H4 (cell line): Measurements from ENCODE around the gene PRKG1. TPM values are rescaled to one million over a fixed set of nuclear protein-coding genes. Genes with fewer than 3 reads are reported as not detected.
"Not testable (repeated sequence)": the region's sequence is repeated elsewhere in the genome, so short reads cannot be mapped to it uniquely, and the experiment has no call there.

Experiments
- DNase-seq: peaks from one replicate; pipeline ENCODE4 v3.0.0-alpha.2; 2015; ENCODE audit warnings: low spot score
- total RNA-seq: library from RNA; depleted of rRNA; stranded (reverse); fragments of >200 nt; shearing (Covaris generic); gene quantifications from 2 replicates; pipeline ENCODE4 v1.2.3, GENCODE V29; 2014

The PRKG1 gene
- total RNA-seq, 1 experiment from 2014 or later, result 3.4 TPM

- peak; percentile 82 for DNase-seq
Observed at GRCh38 chr10:51224671-51225161, 150.4 kb downstream of the PRKG1 start.

DNA sequence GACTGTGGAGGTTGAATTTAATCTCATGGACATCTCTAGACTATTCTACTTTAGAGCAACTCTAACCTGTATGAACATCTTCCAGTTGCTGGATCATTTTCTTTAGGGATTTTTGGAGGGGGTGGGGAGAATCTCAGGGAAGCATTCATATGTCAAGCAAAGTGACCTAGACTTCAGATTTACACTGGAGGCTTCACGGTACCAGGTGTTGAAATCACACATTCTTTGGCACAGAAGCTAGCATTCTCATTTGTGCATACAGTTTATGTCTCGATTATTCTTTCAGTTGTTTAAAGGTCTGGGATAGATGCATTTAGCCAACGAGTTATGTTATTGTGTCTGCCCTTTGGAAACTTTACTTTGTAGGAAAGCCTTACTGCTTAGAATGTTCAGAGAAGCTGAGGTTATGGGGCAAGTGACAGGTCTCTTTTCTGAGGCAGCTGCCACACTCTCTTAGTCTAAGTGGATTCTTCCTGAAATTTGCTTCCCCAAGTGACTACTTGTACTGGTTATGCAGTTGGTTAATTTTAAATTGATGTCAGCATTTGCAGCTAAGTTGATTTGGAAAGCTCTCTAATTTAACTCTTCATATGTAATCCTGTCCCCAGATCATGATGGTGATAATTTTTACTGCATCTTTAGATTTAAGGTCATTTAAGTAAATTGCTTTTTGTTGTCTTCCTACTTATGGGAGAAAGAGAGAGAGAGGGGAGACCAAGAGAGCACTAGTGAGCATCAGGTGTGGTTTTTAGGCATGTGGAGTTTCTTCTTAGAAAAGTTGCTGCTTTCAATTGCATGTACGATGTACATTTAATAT is 153.8 kb downstream of the PRKG1 start:
- DNase-seq, result no peak

DNA sequence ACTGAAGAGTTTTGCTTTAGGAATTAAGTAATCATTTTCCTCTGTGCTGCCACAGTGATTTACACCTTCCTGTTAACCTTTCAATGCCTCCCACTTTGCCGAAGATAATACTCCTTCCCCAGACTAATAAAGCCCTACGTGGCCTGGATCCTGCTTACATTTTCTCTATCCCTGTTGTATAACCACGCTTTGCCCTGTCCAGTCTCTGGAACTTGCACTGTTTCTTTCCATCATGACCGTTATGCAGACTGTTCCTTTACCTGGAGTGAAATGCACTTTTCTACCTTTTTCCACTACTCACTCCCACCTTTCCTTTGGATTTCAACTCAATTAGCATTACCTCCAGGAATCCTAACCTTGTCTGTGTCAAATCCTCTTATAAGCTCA is 154.4 kb downstream of the PRKG1 start:
- no peak for DNase-seq

DNA sequence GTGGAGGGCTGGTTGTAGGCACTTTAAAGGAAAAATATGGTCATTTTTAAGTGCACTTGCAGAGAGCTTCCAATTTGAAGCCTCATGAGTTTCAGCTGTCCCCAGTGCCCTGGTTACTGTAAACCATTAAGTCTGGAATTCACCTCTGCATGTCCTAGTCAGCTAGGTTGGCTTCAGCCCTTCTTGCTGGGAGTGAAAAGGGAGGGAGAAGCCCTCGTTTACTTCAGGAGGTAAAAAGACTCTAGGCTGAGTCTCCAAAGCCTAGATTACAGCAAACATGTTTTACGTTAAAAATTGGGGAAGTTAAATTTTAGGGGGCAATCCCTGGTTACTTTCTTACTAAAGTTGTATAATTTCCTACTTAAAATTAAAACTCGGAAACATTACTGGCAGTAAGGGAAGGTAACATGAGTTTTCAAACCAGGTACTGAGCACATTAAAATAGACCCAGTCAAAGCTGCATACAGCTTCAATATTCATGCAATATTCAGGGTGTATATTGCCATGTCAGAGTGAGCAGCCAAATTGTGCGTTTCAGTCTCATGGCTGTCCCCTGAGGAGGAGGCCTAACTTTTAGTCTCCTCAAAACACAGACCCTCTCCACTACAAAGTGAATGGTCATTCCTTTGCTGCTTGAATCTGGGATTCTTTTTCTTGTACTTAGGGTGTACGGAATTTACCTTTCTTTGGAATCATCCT is 156.7 kb downstream of the PRKG1 start:
- DNase-seq, result no peak

DNA sequence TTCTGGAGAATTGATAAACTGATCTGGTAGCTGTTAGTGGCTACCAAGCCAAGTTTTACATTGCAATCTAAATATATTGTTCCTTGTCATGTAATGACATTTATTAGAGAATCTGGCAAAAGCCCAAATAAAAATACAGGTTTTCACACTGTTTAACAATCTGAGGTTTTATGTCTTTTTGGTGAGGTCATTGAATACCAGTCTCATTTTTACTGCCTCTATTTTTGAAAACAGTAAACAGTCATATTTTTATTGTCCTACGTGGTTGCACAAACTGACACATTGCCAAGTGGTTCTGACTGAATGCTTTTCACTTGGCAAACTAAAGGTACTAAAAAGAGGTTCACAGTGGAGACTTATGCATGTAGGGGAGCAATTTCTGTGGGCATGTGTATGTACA is 157.5 kb downstream of the PRKG1 start:
- no peak for DNase-seq

GRCh38 chr10:51233337-51234100 is 159.2 kb downstream of the PRKG1 start:
- no peak for DNase-seq

DNA sequence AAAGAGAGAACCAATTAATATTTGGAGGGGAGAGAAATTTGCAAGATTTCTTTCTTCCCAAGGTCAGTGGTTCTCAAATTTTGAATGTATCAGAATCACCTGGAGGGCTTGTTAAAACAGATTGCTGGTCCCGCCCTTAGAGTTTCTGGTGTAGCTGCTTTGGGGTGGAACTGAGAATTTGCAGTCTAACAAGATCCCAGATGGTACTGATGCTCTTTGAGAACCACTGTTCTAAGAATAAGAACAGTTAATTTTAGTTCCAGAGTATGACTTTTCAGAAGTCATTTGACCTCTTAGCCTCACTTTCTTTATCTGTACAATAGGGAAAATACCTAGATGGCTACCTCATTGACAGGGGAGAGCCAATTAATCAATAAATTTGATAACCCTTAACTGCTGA is 161.6 kb downstream of the PRKG1 start:
- DNase-seq, result no peak

- DNase-seq, result no peak
Observed at GRCh38 chr10:51239006-51239405, 164.7 kb downstream of the PRKG1 start.

DNA sequence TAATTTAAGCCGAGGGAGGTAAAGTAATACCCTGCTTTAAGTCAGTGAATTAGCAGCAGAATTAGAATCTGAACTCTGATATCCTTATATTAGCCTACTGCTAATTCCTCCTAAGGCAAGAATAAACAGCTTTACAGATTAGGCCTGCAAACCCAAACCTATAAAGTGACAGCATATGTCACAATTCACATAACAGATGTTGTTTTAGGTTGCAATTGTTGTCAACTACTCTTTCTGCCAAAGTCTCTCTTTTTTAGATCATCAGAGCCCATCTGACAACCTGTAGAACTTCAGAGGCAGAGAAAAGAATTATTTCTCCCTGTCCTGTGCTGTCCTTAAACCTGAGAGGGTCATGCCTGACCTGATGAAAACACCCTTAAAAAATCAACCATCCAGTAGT is 167.2 kb downstream of the PRKG1 start:
- no peak for DNase-seq

DNA sequence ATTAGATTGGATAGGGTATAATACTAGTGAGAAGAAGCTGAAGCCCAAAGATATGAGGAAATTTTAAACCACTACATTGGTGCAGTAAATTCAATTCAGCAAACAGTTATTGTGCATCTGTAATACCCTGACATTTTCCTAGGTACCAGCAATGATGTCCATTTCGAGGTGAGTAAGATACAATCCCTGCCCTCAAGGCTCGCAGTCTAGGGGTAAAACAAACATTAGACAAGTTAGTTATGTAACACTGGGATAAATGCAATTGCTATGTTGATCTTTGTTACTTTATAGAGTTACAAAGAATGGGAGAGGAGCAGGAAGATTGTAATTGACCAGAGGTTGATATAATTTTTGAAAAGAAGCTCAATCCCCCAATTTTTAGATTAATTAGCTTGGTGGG is 168.1 kb downstream of the PRKG1 start:
- DNase-seq, result no peak

DNA sequence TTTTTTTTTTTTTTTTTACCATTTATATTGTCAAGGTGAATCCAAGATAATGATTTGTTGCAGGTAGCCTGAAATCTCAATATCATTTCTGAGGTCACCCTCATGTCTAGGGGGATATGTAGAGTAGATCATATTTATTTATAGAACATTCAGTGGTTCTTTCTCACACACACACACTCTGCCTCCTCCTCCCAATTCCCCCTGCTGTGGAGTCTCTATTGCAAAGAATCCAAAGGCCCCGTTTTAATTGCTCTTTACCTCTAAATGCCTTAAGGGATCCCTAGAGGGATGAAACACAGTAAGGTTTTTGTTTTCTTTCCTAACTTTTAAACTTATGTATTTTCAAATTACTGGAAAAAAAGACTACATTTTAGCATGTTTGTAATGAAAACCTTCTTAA is 170.0 kb downstream of the PRKG1 start:
- DNase-seq, result no peak

GRCh38 chr10:51244748-51245490 is 170.6 kb downstream of the PRKG1 start:
- peak; percentile 82 for DNase-seq

DNA sequence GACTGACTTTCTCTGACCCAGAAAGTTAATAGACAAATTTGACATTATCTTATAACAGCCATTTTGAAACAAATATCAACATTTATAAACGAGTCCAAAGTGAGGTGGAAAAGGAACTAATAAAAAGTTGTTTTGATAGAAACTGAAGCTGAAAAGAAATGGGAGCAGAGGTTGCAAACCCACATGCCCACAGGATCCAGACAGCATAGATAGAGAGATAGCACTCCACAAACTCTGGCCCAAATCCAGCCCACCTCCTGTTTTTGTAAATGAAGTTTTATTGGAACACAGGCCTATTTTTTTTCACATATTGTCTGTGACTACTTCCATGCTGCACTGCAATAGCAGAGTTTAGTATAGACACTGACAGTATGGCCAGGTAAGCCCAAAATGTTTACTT is 171.9 kb downstream of the PRKG1 start:
- DNase-seq, result no peak

GRCh38 chr10:51250278-51250920 is 176.1 kb downstream of the PRKG1 start:
- no peak for DNase-seq

- DNase-seq, result no peak
Observed at GRCh38 chr10:51251110-51251509, 176.8 kb downstream of the PRKG1 start.

- DNase-seq, result no peak
Observed at GRCh38 chr10:51255381-51255780, 181.1 kb downstream of the PRKG1 start.

DNA sequence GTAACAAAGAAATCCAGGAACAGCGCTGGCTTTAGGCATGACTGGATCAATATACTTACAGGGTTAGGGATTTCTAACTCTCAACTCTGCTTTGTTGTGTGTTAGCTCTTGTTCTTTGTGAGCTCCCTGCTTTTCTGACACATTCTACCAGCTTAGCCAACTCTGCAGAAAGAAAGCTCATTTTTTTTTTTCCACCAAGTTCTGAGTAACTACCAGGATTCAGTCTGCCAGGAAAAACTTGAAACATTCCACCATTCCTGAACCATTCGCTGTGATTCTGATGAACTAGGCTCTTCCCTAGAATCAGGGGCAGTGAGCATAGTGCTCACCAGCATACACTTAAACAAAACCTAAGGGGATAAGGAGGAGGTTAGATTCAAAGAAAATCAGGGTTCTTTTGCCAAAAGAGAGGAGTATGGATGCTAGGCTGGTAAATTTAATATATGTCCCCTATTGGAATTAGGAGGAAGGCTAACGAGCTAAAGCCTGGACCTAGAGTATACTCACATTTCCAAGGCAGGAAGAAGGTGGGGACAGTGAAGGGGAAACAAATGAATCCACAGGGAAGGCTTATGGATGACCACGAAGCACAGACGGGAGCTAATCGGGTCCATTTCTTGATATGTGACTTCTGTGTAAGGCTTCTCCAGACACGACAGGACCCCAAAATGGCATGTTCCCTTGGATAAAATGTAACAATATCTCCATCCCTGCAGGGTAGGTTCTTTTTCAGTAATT is 183.4 kb downstream of the PRKG1 start:
- DNase-seq, result no peak

GRCh38 chr10:51260376-51260775 is 186.1 kb downstream of the PRKG1 start:
- no peak for DNase-seq

GRCh38 chr10:51266496-51266895 is 192.2 kb downstream of the PRKG1 start:
- no peak for DNase-seq

DNA sequence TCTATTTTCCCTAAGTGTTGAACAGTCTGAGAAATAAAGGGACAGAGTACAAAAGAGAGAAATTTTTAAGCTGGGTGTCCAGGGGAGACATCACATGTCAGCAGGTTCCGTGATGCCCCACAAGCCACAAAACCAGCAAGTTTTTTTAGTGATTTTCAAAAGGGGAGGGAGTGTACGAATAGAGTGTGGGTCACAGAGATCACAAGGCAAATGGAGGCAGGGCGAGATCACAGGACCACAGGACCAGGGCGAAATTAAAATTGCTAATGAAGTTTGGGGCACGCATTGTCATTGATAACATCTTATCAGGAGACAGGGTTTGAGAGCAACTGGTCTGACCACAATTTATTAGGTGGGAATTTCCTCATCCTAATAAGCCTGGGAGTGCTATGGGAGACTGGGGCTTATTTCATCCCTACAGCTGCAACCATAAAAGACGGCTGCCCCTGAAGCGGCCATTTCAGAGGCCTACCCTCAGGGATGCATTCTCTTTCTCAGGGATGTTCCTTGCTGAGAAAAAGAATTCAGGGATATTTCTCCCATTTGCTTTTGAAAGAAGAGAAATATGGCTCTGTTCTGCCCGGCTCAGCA is 193.8 kb downstream of the PRKG1 start:
- DNase-seq, result not testable (repeated sequence)
